VCaP (cell line): ENCODE data around the gene BAIAP2L2.

Experiments
- H3K27ac ChIP-seq: fragments of 450-650 bp; 2 replicates; pipeline ENCODE4 v1.5.1; 2017
- CTCF ChIP-seq: fragments of 450-650 bp; conservative IDR thresholded peaks from 2 replicates; pipeline ENCODE4 v1.5.1; 2017; ENCODE audit warnings: mild to moderate bottlenecking, moderate library complexity

Gene BAIAP2L2

DNA sequence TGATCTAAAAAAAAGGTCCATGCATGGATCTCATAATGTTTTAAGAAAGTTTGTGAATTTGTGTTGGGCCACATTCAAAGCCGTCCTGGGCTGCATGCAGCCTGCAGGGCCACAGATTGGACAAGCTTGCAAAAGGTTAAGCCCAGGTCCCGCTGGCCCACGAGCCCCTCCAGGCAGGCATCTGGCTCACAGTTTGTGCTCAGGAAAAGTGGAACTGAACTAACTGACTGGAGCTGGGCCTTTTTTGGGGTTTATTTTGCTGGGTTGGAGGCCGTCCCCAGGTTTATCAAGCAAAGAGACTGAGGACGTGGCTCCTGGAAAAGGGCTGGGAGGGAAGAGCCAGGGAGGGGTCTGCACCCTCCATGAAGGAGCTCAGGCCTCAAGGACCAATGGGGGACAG lies 32.1 kb upstream of the BAIAP2L2 start:
- TF ChIP-seq CTCF: no peak
- peak overlapping the region; percentile 57 for H3K27ac ChIP-seq

DNA sequence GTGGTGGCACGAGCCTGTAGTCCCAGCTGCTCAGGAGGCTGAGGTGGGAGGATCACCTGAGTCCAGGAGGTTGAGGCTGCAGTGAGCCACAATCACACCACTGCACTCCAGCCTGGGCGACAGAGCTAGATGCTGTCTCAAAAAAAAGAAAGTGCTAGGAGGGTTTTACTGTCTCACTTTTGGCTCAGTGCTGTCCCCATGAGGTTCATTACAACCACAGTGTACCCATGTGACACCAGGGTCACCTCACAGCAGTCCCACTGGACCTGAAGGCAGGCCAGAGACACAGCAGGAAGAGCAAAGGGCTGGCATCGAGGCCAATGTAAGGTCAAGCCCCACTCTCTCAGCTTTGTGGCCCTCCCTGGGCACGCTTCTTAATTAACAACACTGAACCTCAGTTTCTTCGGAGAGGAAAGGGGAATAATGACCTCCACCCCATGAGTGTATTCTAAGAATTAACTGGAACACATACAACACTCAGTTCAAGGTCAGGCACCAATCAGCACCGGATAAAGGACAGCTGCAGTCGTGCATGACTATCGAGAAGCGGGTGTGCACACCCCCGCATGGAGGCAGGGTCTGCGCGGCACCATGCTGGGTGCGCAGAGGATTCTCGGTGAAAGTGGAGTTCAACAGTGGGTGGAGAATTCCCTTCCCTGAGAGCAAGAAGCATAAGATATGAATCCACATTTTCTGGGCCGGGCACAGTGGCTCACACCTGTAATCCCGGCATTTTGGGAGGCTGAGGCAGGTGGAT lies 30.9 kb upstream of the BAIAP2L2 start:
- no peak for TF ChIP-seq CTCF
- H3K27ac ChIP-seq: no peak overlapping the region; the same call in 1 of the 2 replicates

DNA sequence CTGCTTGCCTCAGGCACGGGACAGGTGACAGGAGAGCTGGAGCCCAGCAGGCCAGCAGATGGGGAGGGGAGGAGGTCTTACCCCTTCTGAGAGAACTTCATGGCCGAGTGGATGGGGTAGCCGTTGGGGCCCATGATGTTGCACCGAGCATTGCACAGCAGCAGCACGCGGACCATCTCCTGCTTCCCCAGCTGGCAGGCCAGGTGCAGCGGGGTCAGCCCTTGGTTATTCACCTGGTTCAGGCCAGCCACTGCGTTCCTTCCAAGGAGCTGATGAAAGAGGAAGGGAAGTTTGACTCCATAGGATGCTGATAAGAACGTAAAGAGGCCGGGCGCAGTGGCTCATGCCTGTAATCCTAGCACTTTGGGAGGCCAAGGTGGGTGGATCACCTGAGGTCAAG lies 29.4 kb upstream of the BAIAP2L2 start:
- no peak overlapping the region for H3K27ac ChIP-seq
- no peak for TF ChIP-seq CTCF

DNA sequence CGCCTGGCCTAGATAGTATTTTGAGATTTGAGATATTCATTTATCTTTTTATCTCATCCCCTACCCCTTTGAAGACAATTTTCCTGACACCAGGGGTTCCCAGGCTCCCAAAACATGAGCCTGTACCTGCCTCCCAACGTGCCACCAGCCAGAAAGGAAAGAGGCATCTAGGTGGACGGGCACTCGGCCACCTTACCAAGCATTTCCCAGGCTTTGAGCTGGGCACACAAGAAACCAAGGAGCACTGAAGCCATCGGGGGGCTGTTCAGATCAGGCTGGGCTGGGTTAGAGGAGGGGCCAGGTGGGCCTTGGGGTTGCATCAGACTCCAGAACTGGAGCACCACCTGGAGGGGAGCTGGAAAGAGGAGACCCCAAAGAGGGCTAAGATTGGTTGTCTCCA lies 28.5 kb upstream of the BAIAP2L2 start:
- no peak for TF ChIP-seq CTCF
- no peak overlapping the region for H3K27ac ChIP-seq

GRCh38 chr22:38137876-38138687 lies 27.6 kb upstream of the BAIAP2L2 start:
- no peak for TF ChIP-seq CTCF
- H3K27ac ChIP-seq: no peak overlapping the region

- TF ChIP-seq CTCF: no peak
- H3K27ac ChIP-seq: no peak overlapping the region
Observed at GRCh38 chr22:38136607-38137006, 26.1 kb upstream of the BAIAP2L2 start.

DNA sequence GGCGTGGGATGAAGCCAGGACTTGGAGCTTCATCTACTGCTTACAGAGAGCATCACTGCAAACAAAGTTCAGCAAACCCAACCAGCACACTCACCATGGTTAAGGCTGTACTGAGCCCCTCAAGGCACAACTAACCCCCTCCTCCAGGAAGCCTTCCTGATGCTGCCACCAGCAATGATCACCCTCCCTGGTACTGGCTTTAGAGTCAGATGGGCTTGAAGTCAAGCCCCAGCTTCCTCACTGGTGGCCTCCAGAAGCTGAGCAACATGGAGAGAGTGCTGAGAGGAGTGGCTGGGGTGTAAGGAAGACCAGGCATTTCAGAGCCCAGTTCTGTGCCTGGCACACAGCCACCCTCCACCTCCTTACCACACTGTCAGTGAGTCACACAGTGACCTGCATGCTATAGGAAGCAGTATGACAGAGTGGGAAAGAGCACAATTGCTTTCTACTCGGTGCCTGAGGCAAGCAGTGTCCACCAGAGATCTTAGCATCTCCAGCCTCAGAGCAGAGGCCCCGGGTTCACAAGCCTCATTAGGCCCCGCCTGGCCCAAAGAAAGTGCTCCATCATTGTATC lies 24.7 kb upstream of the BAIAP2L2 start:
- no peak overlapping the region for H3K27ac ChIP-seq

More for the DNA sequence above, 24.7 kb upstream of the BAIAP2L2 start:
- TF ChIP-seq CTCF: no peak
